K562 treated with DMSO at 1 percent for 4 hours (cell line): ENCODE data around the gene SON. TPM values are rescaled to one million over a fixed set of nuclear protein-coding genes. Genes with fewer than 3 reads are reported as not detected.

ENCODE experiments used
- total RNA-seq: library from RNA; unstranded; fragments of 300-600 nt; gene quantifications from 2 replicates; pipeline ENCODE4 v1.2.3, GENCODE V29; 2022; ENCODE audit not compliant: insufficient read depth

The SON gene
- 94.8 and 127 TPM in 2 replicates for total RNA-seq

GRCh38 chr21:33542640-33543504 is at the start of gene SON:
TSS of gene SON (plus strand) at chr21:33543038. CDS start at chr21:33543093, 55 bp downstream.

GRCh38 chr21:33541756-33542639 is 840 bp upstream of the SON start, which contains the start of gene GART:
TSS of gene GART (minus strand) at chr21:33542117. CDS start at chr21:33539315, 2,802 bp downstream.

GRCh38 chr21:33588485-33589335 is 45.9 kb downstream of the SON start, which contains the start of gene DONSON:
TSS of gene DONSON (minus strand) at chr21:33588684. CDS start at chr21:33588641, 43 bp downstream.

Other genes starting within 250 kb of the SON start
- gene IFNAR1, start 218.1 kb upstream of the SON start, total RNA-seq: 9.7 and 18.3 TPM in 2 replicates
- 20.0 and 21.0 TPM in 2 replicates for gene IFNGR2, start 139.6 kb upstream of the SON start, total RNA-seq
- gene TMEM50B, start 63.1 kb upstream of the SON start, total RNA-seq: 13.7 and 21.2 TPM in 2 replicates
- gene DNAJC28, start 51.3 kb upstream of the SON start, total RNA-seq: not detected in 2 replicates
- gene GART, start 921 bp upstream of the SON start, total RNA-seq: 72.5 and 84.6 TPM in 2 replicates
- 47.0 and 49.0 TPM in 2 replicates for gene DONSON, start 45.6 kb downstream of the SON start, total RNA-seq
- 17.4 and 17.5 TPM in 2 replicates for gene CRYZL1, start 98.7 kb downstream of the SON start, total RNA-seq
- gene ITSN1, start 99.5 kb downstream of the SON start, total RNA-seq: 3.9 TPM in 2 replicates